HUES48 (cell line): ENCODE data around the gene SLC22A1.
"Not testable (repeated sequence)": the region's sequence is repeated elsewhere in the genome, so short reads cannot be mapped to it uniquely, and the experiment has no call there.

Experiments used
- H3K27ac ChIP-seq: one replicate; pipeline ENCODE4 v1.7.0; 2013; ENCODE audit warnings: low read depth, low read length, inconsistent platforms
- H3K27me3 ChIP-seq: 2 replicates; pipeline ENCODE4 v1.6.1; 2013; ENCODE audit warnings: mild to moderate bottlenecking, low read length; ENCODE audit not compliant: control insufficient read depth, insufficient read depth
- H3K36me3 ChIP-seq: 2 replicates; pipeline ENCODE4 v1.6.1; 2013; ENCODE audit warnings: low read length; ENCODE audit not compliant: control insufficient read depth, insufficient read depth
- H3K4me1 ChIP-seq: 2 replicates; pipeline ENCODE4 v1.6.1; 2013; ENCODE audit warnings: mild to moderate bottlenecking, low read length; ENCODE audit not compliant: control insufficient read depth, insufficient read depth
- H3K4me3 ChIP-seq: 2 replicates; pipeline ENCODE4 v1.5.1; 2013; ENCODE audit warnings: mild to moderate bottlenecking, low read depth, low read length
- H3K9ac ChIP-seq: 2 replicates; pipeline ENCODE4 v1.6.1; 2013; ENCODE audit warnings: mild to moderate bottlenecking, low read depth, low read length, moderate library complexity
- H3K9me3 ChIP-seq: 2 replicates; pipeline ENCODE4 v1.6.1; 2013; ENCODE audit warnings: low read length; ENCODE audit not compliant: control insufficient read depth, insufficient read depth

The SLC22A1 gene

GRCh38 chr6:160162030-160162566 lies 40.5 kb downstream of the SLC22A1 start:
- H3K9ac ChIP-seq: no peak overlapping the region
- H3K4me1 ChIP-seq: peaks cover 3% of the 10 kb centered on the region; the same call in 1 of the 2 replicates
- no peaks in the 10 kb centered on the region for H3K36me3 ChIP-seq
- H3K27me3 ChIP-seq: no peaks in the 10 kb centered on the region
- H3K4me3 ChIP-seq: no peak overlapping the region
- H3K27ac ChIP-seq: no peak overlapping the region
- no peaks in the 10 kb centered on the region for H3K9me3 ChIP-seq

GRCh38 chr6:160163425-160163824 lies 41.8 kb downstream of the SLC22A1 start:
- Histone ChIP-seq H3K9ac (no peak overlapping the region), H3K36me3 (no peaks in the 10 kb centered on the region), H3K4me1 (peaks cover 3% of the 10 kb centered on the region; the same call in 1 of the 2 replicates), H3K9me3 (no peaks in the 10 kb centered on the region), H3K4me3 (no peak overlapping the region), H3K27me3 (no peaks in the 10 kb centered on the region), H3K27ac (no peak overlapping the region)

GRCh38 chr6:160163912-160164311 lies 42.3 kb downstream of the SLC22A1 start:
- no peaks in the 10 kb centered on the region for H3K36me3 ChIP-seq
- H3K4me1 ChIP-seq: peaks cover 3% of the 10 kb centered on the region; the same call in 1 of the 2 replicates
- H3K27ac ChIP-seq: no peak overlapping the region
- H3K4me3 ChIP-seq: no peak overlapping the region
- no peaks in the 10 kb centered on the region for H3K27me3 ChIP-seq
- H3K9ac ChIP-seq: no peak overlapping the region
- H3K9me3 ChIP-seq: no peaks in the 10 kb centered on the region

GRCh38 chr6:160165928-160166327 lies 44.3 kb downstream of the SLC22A1 start:
- H3K4me1 ChIP-seq, H3K4me3 ChIP-seq, H3K9me3 ChIP-seq, H3K27ac ChIP-seq, H3K27me3 ChIP-seq, H3K9ac ChIP-seq, H3K36me3 ChIP-seq: not testable (repeated sequence)

- Histone ChIP-seq H3K9ac (no peak overlapping the region), H3K4me1 (no peaks in the 10 kb centered on the region), H3K4me3 (no peak overlapping the region), H3K27me3 (no peaks in the 10 kb centered on the region), H3K27ac (no peak overlapping the region), H3K36me3 (no peaks in the 10 kb centered on the region), H3K9me3 (no peaks in the 10 kb centered on the region)
Measured at GRCh38 chr6:160167604-160168399, 46.2 kb downstream of the SLC22A1 start.

GRCh38 chr6:160170018-160170680 lies 48.5 kb downstream of the SLC22A1 start:
- Histone ChIP-seq H3K9ac (no peak overlapping the region), H3K27me3 (no peaks in the 10 kb centered on the region), H3K27ac (no peak overlapping the region), H3K4me1 (peaks cover 9% of the 10 kb centered on the region; the same call in 1 of the 2 replicates), H3K9me3 (no peaks in the 10 kb centered on the region), H3K36me3 (no peaks in the 10 kb centered on the region), H3K4me3 (no peak overlapping the region)

GRCh38 chr6:160172704-160173103 lies 51.1 kb downstream of the SLC22A1 start:
- Histone ChIP-seq H3K36me3 (no peaks in the 10 kb centered on the region), H3K27me3 (no peaks in the 10 kb centered on the region), H3K27ac (no peak overlapping the region)

GRCh38 chr6:160173806-160174527 lies 52.4 kb downstream of the SLC22A1 start:
- Histone ChIP-seq H3K9ac (no peak overlapping the region), H3K27me3 (no peaks in the 10 kb centered on the region), H3K9me3 (no peaks in the 10 kb centered on the region)

More at GRCh38 chr6:160172704-160173103, 51.1 kb downstream of the SLC22A1 start:
- no peak overlapping the region for H3K4me3 ChIP-seq
- no peaks in the 10 kb centered on the region for H3K9me3 ChIP-seq
- H3K4me1 ChIP-seq: peaks cover 26% of the 10 kb centered on the region
- no peak overlapping the region for H3K9ac ChIP-seq

GRCh38 chr6:160174681-160175080 lies 53.1 kb downstream of the SLC22A1 start:
- Histone ChIP-seq H3K4me1 (peaks cover 35% of the 10 kb centered on the region), H3K4me3 (no peak overlapping the region), H3K27me3 (no peaks in the 10 kb centered on the region), H3K36me3 (no peaks in the 10 kb centered on the region), H3K27ac (peak overlapping the region; percentile 57), H3K9me3 (no peaks in the 10 kb centered on the region), H3K9ac (no peak overlapping the region)

More at GRCh38 chr6:160173806-160174527, 52.4 kb downstream of the SLC22A1 start:
- Histone ChIP-seq H3K4me3 (no peak overlapping the region), H3K36me3 (no peaks in the 10 kb centered on the region), H3K27ac (peak overlapping the region; percentile 57), H3K4me1 (peaks cover 35% of the 10 kb centered on the region)

- peak overlapping the region; percentile 66 for H3K27ac ChIP-seq
Measured at GRCh38 chr6:160177220-160177619, 55.6 kb downstream of the SLC22A1 start.

More at GRCh38 chr6:160177220-160177619, 55.6 kb downstream of the SLC22A1 start:
- H3K27me3 ChIP-seq: no peaks in the 10 kb centered on the region
- no peaks in the 10 kb centered on the region for H3K9me3 ChIP-seq
- H3K36me3 ChIP-seq: no peaks in the 10 kb centered on the region
- H3K4me3 ChIP-seq: no peak overlapping the region
- H3K9ac ChIP-seq: no peak overlapping the region
- peaks cover 35% of the 10 kb centered on the region for H3K4me1 ChIP-seq
